K562 (cell line): ENCODE data around the gene DCUN1D3. TPM values are rescaled to one million over a fixed set of nuclear protein-coding genes. Genes with fewer than 3 reads are reported as not detected.

Experiments
- CBFA2T3 ChIP-seq: fragments of 450-650 bp; IDR thresholded peaks from 2 replicates; pipeline ENCODE4 v1.6.1; 2017
- CBX3 ChIP-seq, 2 experiments: IDR thresholded peaks; 1 replicate in 1 of 2; 2 replicates in 1 of 2; pipeline ENCODE4 v1.6.1; 2012; ENCODE audit warnings: inconsistent platforms in 2 of 2, low read length in 2 of 2, borderline replicate concordance in 1 of 2, control low read depth in 1 of 2
- CHAMP1 ChIP-seq: fragments of 450-650 bp; IDR thresholded peaks from 2 replicates; pipeline ENCODE4 v1.6.1; 2016; ENCODE audit warnings: mild to moderate bottlenecking
- CREM ChIP-seq: IDR thresholded peaks from 2 replicates; pipeline ENCODE4 v1.6.1; 2014; ENCODE audit warnings: antibody characterized with exemption, low read depth
- FOXM1 ChIP-seq, 2 experiments: fragments of 450-650 bp in 1 of 2; sonication (generic) in 1 of 2; formaldehyde crosslinking in 1 of 2; IDR thresholded peaks; 2 replicates each; pipeline versions ENCODE4 v1.6.1 to v1.9.0; 2017 to 2022; ENCODE audit warnings: low read depth in 2 of 2, mild to moderate bottlenecking in 2 of 2, missing genetic modification reagents in 1 of 2, moderate library complexity in 1 of 2
- GATAD2B ChIP-seq: fragments of 450-650 bp; IDR thresholded peaks from 2 replicates; pipeline ENCODE4 v1.6.1; 2017; ENCODE audit warnings: mild to moderate bottlenecking, borderline replicate concordance
- GMEB1 ChIP-seq: fragments of 250-450 bp; sonication (Bioruptor Pico); IDR thresholded peaks from 2 replicates; pipeline ENCODE4 v1.4.0; 2020; ENCODE audit warnings: mild to moderate bottlenecking
- KLF16 ChIP-seq: IDR thresholded peaks from 2 replicates; pipeline ENCODE4 v1.6.1; 2016; ENCODE audit warnings: antibody characterized with exemption
- L3MBTL2 ChIP-seq: fragments of 450-650 bp; IDR thresholded peaks from 2 replicates; pipeline ENCODE4 v1.6.1; 2016; ENCODE audit warnings: mild to moderate bottlenecking, moderate library complexity
- LEF1 ChIP-seq: fragments of 450-650 bp; IDR thresholded peaks from 2 replicates; pipeline ENCODE4 v1.6.1; 2016; ENCODE audit warnings: mild to moderate bottlenecking
- NCOA6 ChIP-seq: fragments of 450-650 bp; IDR thresholded peaks from 2 replicates; pipeline ENCODE4 v1.6.1; 2017; ENCODE audit warnings: mild to moderate bottlenecking
- PHTF2 ChIP-seq: fragments of 250-450 bp; sonication (Bioruptor Pico); IDR thresholded peaks from 2 replicates; pipeline ENCODE4 v1.5.0; 2021; ENCODE audit warnings: mild to moderate bottlenecking
- PML ChIP-seq: IDR thresholded peaks from 2 replicates; pipeline ENCODE4 v1.6.1; 2012; ENCODE audit warnings: low read length, inconsistent platforms
- SOX6 ChIP-seq: fragments of 450-650 bp; IDR thresholded peaks from 2 replicates; pipeline ENCODE4 v1.6.1; 2014; ENCODE audit warnings: mild to moderate bottlenecking
- STAT5A ChIP-seq: IDR thresholded peaks from 2 replicates; pipeline ENCODE4 v1.6.1; 2012; ENCODE audit warnings: low read length, inconsistent platforms, borderline replicate concordance
- USF2 ChIP-seq: sonication (generic); formaldehyde crosslinking; IDR thresholded peaks from 2 replicates; pipeline ENCODE4 v1.5.0; 2020; ENCODE audit warnings: missing genetic modification reagents
- ZNF134 ChIP-seq: fragments of 250-450 bp; sonication (Bioruptor Pico); conservative IDR thresholded peaks from 2 replicates; pipeline ENCODE4 v1.4.0; 2020
- polyA plus RNA-seq, 8 experiments: library from polyadenylated mRNA; depleted of rRNA in 4 of 8; stranded (reverse) in 5 of 8; unstranded in 3 of 8; fragments of >200 nt; fragmentation: Nextera tagmentation in 2 of 8; fragmentation: Illumina TruSeq in 1 of 8; extraction: Ambion mirVana in 2 of 8; extraction: Trizol in 1 of 8; gene quantifications; 2 replicates each; pipeline versions ENCODE4 v1.2.1 to v1.2.3, GENCODE V29; 2011 to 2014; ENCODE audit warnings: inconsistent platforms in 1 of 8, missing spikeins in 1 of 8
- total RNA-seq, 7 experiments: library from RNA; depleted of rRNA in 6 of 7; stranded (reverse); fragments of >200 nt in 6 of 7; fragmentation: Illumina TruSeq in 2 of 7; extraction: Trizol in 2 of 7; gene quantifications; 2 replicates each; pipeline versions ENCODE4 v1.2.1 to v1.2.3, GENCODE V29; 2011 to 2021; ENCODE audit warnings: low replicate concordance in 1 of 7

The DCUN1D3 gene
- total and polyA plus RNA-seq, 9 of the 15 experiments (the other 6 are each of a cell fraction or from before 2014, with no cell fraction given) = 1.0 to 4.7 (median 2.2) TPM

- TF ChIP-seq SOX6 (0 out of 2 replicates have a peak, but pooled peaks have one; percentile 32), FOXM1 (IDR thresholded peaks at IDR 0.05; ENCODE audit: low read depth) (peak; percentile 46; the same call in 1 of the 2 replicates), FOXM1 (CRISPR knock-in tag; IDR thresholded peaks at IDR 0.05; ENCODE audit: low read depth) (no peak), USF2 (no peak), CBFA2T3 (peak; percentile 86), PML (no peak), NCOA6 (no peak), LEF1 (peak; percentile 10; the same call in 1 of the 2 replicates), ZNF134 (CRISPR knock-in tag) (no peak), PHTF2 (CRISPR knock-in tag) (no peak), CHAMP1 (no peak), CBX3 (IDR thresholded peaks at IDR 0.05; ENCODE audit: borderline replicate concordance in 1 of 2, low read length in 2 of 2) (no peak), STAT5A (0 out of 2 replicates have a peak, but pooled peaks have one; percentile 34), KLF16 (peak; percentile 74), CREM (0 out of 2 replicates have a peak, but pooled peaks have one; percentile 15), GMEB1 (CRISPR knock-in tag) (no peak), L3MBTL2 (peak; percentile 71), GATAD2B (no peak)
These were observed 46.0 kb upstream of the DCUN1D3 start (continued) for GRCh38 chr16:20946015-20946629.
